ENCODE results near the gene ALDH2.
A peak's percentile ranks its signal among the peaks of the same experiment; 100 is the strongest.
"Not testable (repeated sequence)": the region's sequence is repeated elsewhere in the genome, so short reads cannot be mapped to it uniquely, and the experiment has no call there.

ALDH2 gene

GRCh38 chr12:111766608-111767361, at the start of gene ALDH2:
Gene ALDH2, plus strand, starts transcription at chr12:111766933. Its CDS starts 50 bp downstream, at chr12:111766983.
- DNase-seq, result no peak

- not testable (repeated sequence) for DNase-seq
Observed at GRCh38 chr12:111719316-111719715, 47.4 kb upstream of the ALDH2 start.

- no peak for DNase-seq
Observed at GRCh38 chr12:111720457-111720856, 46.3 kb upstream of the ALDH2 start.

- not testable (repeated sequence) for DNase-seq
Observed at GRCh38 chr12:111723646-111724360, 42.9 kb upstream of the ALDH2 start.

GRCh38 chr12:111728795-111729194, 37.9 kb upstream of the ALDH2 start:
- DNase-seq, result no peak

GRCh38 chr12:111730420-111730819, 36.3 kb upstream of the ALDH2 start:
- no peak for DNase-seq

GRCh38 chr12:111732786-111733185, 33.9 kb upstream of the ALDH2 start:
- no peak for DNase-seq

- no peak for DNase-seq
Observed at GRCh38 chr12:111733340-111733915, 33.3 kb upstream of the ALDH2 start.

GRCh38 chr12:111739524-111739923, 27.2 kb upstream of the ALDH2 start:
- DNase-seq, result not testable (repeated sequence)

- peak; percentile 54 for DNase-seq
Observed at GRCh38 chr12:111741235-111741812, 25.4 kb upstream of the ALDH2 start.

GRCh38 chr12:111745211-111745610, 21.5 kb upstream of the ALDH2 start:
- no peak for DNase-seq

GRCh38 chr12:111747333-111747732, 19.4 kb upstream of the ALDH2 start:
- no peak for DNase-seq

GRCh38 chr12:111748151-111748672, 18.5 kb upstream of the ALDH2 start:
- DNase-seq, result no peak

- DNase-seq, result no peak
Observed at GRCh38 chr12:111748867-111749266, 17.9 kb upstream of the ALDH2 start.

- DNase-seq, result no peak
Observed at GRCh38 chr12:111749391-111749790, 17.3 kb upstream of the ALDH2 start.

- DNase-seq, result peak; percentile 46
Observed at GRCh38 chr12:111753144-111753881, 13.4 kb upstream of the ALDH2 start.

GRCh38 chr12:111754671-111755070, 12.1 kb upstream of the ALDH2 start:
- no peak for DNase-seq

GRCh38 chr12:111756196-111756595, 10.5 kb upstream of the ALDH2 start:
- no peak for DNase-seq

- no peak for DNase-seq
Observed at GRCh38 chr12:111756681-111757080, 10.1 kb upstream of the ALDH2 start.

- DNase-seq, result no peak
Observed at GRCh38 chr12:111757361-111758119, 9.2 kb upstream of the ALDH2 start.

- no peak for DNase-seq
Observed at GRCh38 chr12:111758120-111758561, 8.6 kb upstream of the ALDH2 start.

GRCh38 chr12:111759271-111759670, 7.5 kb upstream of the ALDH2 start:
- DNase-seq, result no peak

All from NCI-H2029 (cell line).